B cell (primary cell): ENCODE measurements around the gene HOXD9. TPM values are rescaled to one million over a fixed set of nuclear protein-coding genes. Genes with fewer than 3 reads are reported as not detected.
A peak's percentile ranks its signal among the peaks of the same experiment; 100 is the strongest.

Experiments
- ATAC-seq: fragments of 200-7000 bp; cut with Tn5 transposase; one replicate; pipeline ENCODE4 v1.10.0; 2021; ENCODE audit warnings: low read depth, mild to moderate bottlenecking, moderate number of reproducible peaks, moderate library complexity
- CTCF ChIA-PET: fragments of 350-600 bp; sonication (Branson Sonifier 250); formaldehyde crosslinking; loops from one replicate; lab custom pipeline; 2021; ENCODE audit warnings: antibody characterized with exemption, inconsistent platforms; lab: Charles Lee
- POLR2A ChIA-PET: fragments of 350-600 bp; sonication (Branson Sonifier 250); formaldehyde crosslinking; loops from one replicate; lab custom pipeline; 2021; ENCODE audit warnings: antibody characterized with exemption; lab: Charles Lee
- DNase-seq: peaks from one replicate; pipeline ENCODE4 v3.0.0; 2013
- H2AFZ ChIP-seq: 2 replicates; pipeline ENCODE4 v1.6.1; 2012; ENCODE audit warnings: mild to moderate bottlenecking, low read depth, low read length; ENCODE audit not compliant: insufficient read depth, poor library complexity, severe bottlenecking
- H3K27ac ChIP-seq, 2 donors: 1 replicate in 1 of 2; 2 replicates in 1 of 2; pipeline ENCODE4 v1.5.1; 2012 to 2013; ENCODE audit warnings: low read length in 2 of 2, mild to moderate bottlenecking in 2 of 2, moderate library complexity in 1 of 2
- H3K27me3 ChIP-seq, 4 experiments: fragments of 200-600 bp in 1 of 4; sonication (generic) in 1 of 4; replicated peaks in 1 of 4; 1 replicate in 2 of 4; 2 replicates in 2 of 4; pipeline versions ENCODE4 v1.6.1 to v1.7.0; 2013 to 2016; ENCODE audit warnings: low read length in 3 of 4, mild to moderate bottlenecking in 2 of 4, mixed read lengths in 1 of 4, moderate library complexity in 1 of 4; ENCODE audit not compliant: insufficient read depth in 4 of 4, control insufficient read depth in 3 of 4; ENCODE audit errors: control extremely low read depth in 1 of 4
- H3K36me3 ChIP-seq, 2 experiments: replicated peaks in 1 of 2; 1 replicate in 1 of 2; 2 replicates in 1 of 2; pipeline versions ENCODE4 v1.6.1 to v1.7.1; 2013; ENCODE audit warnings: low read length in 1 of 2; ENCODE audit not compliant: insufficient read depth in 2 of 2, control insufficient read depth in 1 of 2; ENCODE audit errors: control extremely low read depth in 1 of 2, extremely low read depth in 1 of 2
- H3K4me1 ChIP-seq, 2 donors: fragments of 200-600 bp in 1 of 2; sonication (generic) in 1 of 2; 1 replicate in 1 of 2; 2 replicates in 1 of 2; pipeline versions ENCODE4 v1.5.1 to v1.6.1; 2013 to 2017; ENCODE audit warnings: low read length in 2 of 2; ENCODE audit not compliant: control insufficient read depth in 2 of 2, insufficient read depth in 2 of 2
- H3K4me2 ChIP-seq: replicated peaks from 2 replicates; pipeline ENCODE3; 2012; ENCODE audit warnings: mild to moderate bottlenecking, low read depth, low read length; ENCODE audit not compliant: poor library complexity, severe bottlenecking
- H3K4me3 ChIP-seq, 5 experiments: fragments of 200-600 bp in 1 of 5; sonication (generic) in 1 of 5; 1 replicate in 3 of 5; 2 replicates in 2 of 5; pipeline versions ENCODE4 v1.5.1 to v1.7.0; 2011 to 2016; ENCODE audit warnings: low read length in 4 of 5, mild to moderate bottlenecking in 4 of 5, low read depth in 2 of 5, control low read depth in 1 of 5, moderate library complexity in 1 of 5; ENCODE audit not compliant: insufficient read depth in 1 of 5; ENCODE audit errors: control extremely low read depth in 1 of 5, extremely low read depth in 1 of 5
- H3K79me2 ChIP-seq: fragments of 200-600 bp; sonication (generic); one replicate; pipeline ENCODE4 v1.6.0; 2016; ENCODE audit warnings: low read length; ENCODE audit not compliant: control insufficient read depth, insufficient read depth
- H3K9ac ChIP-seq: fragments of 200-600 bp; sonication (generic); 2 replicates; pipeline ENCODE4 v1.6.1; 2017; ENCODE audit warnings: mild to moderate bottlenecking, low read length, moderate library complexity
- H3K9me3 ChIP-seq, 3 donors: one replicate each; pipeline versions ENCODE4 v1.6.1 to v1.7.1; 2013; ENCODE audit warnings: low read length in 2 of 3; ENCODE audit not compliant: control insufficient read depth in 2 of 3, insufficient read depth in 1 of 3; ENCODE audit errors: control extremely low read depth in 1 of 3
- H4K20me1 ChIP-seq: 2 replicates; pipeline ENCODE4 v1.6.0; 2012; ENCODE audit warnings: mild to moderate bottlenecking, low read length; ENCODE audit not compliant: insufficient read depth, control insufficient read depth, poor library complexity, severe bottlenecking
- H3K27ac Mint-ChIP-seq: one replicate; pipeline ENCODE4 v1.8.0; 2021; ENCODE audit warnings: mixed read lengths
- H3K27me3 Mint-ChIP-seq: one replicate; pipeline ENCODE4 v1.8.0; 2021; ENCODE audit warnings: mixed read lengths
- H3K4me1 Mint-ChIP-seq: one replicate; pipeline ENCODE4 v1.8.0; 2021; ENCODE audit warnings: mixed read lengths
- H3K4me3 Mint-ChIP-seq: one replicate; pipeline ENCODE4 v1.8.0; 2021; ENCODE audit warnings: mixed read lengths
- H3K9me3 Mint-ChIP-seq: one replicate; pipeline ENCODE4 v1.8.0; 2022; ENCODE audit warnings: mixed read lengths; ENCODE audit not compliant: insufficient read depth
- EZH2 ChIP-seq: IDR thresholded peaks from 2 replicates; pipeline ENCODE4 v1.6.1; 2012; ENCODE audit warnings: borderline replicate concordance, low read depth, mild to moderate bottlenecking, moderate library complexity, low read length; ENCODE audit not compliant: insufficient read depth, poor library complexity, severe bottlenecking
- WGBS: methylation state at CpG from one replicate; pipeline ENCODE4 v1.1.5; 2013; ENCODE audit warnings: missing lambda C conversion rate; ENCODE audit not compliant: insufficient coverage; 5-methylcytosine and 5-hydroxymethylcytosine counted together
- intact Hi-C: fragments of 100-400 bp; cut with micrococcal nuclease; formaldehyde crosslinking; loops from one replicate; pipeline ENCODE4 v1.10.0; 2022
- polyA plus RNA-seq: library from polyadenylated mRNA; depleted of rRNA; stranded (reverse); fragments of >200 nt; gene quantifications from 2 replicates; pipeline ENCODE4 v1.2.3, GENCODE V29; 2012
- total RNA-seq, 2 donors: library from RNA; stranded (reverse); fragments of 120-200 nt in 1 of 2; gene quantifications; 1 replicate in 1 of 2; 2 replicates in 1 of 2; pipeline versions ENCODE4 v1.2.3 to v1.2.4, GENCODE V29; 2013 to 2022

The HOXD9 gene
- total and polyA plus RNA-seq, 2 donors (not counting 1 experiment from before 2014, with no cell fraction given) = not detected

DNA sequence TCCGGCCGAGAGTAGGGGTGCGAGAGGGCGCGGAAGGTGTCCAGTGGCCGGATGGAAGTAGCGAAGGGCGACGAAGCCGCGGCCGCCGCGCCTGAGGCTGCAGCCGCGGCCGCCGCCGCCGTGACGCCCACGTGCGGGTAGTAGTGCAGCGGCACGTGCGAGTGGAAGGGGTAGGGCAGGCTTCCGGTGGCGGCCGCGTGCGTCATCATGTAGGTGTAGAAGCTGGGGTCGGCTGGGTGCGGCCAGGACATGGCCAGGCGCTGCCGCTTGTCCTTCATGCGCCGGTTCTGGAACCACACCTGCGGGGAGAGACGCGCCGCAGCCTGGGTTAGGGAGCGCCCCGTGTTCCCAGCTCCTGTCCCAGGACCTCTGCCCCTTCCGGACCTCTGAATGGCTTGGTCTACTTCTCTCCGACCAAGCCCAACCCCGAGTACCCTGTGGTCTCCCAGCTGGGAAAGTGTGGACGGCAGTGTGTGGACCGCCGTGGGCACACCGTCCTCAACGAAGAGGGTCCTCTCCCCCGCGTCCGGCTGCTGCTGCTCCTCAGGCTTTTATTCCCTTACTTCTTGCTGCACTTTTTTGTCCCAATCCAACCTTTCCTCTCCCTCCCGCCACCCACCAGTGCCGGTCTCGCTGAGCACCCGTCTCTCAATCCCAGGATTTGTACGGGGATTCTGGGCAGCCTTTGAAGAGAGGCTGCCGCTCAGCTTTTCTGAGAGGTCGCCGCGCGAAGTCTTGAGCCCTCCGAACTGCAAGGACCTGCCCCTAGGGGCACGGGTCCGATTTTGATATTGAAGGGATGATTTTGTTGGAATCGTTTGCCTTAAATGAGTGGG is 41.8 kb upstream of the HOXD9 start:
- Histone ChIP-seq H3K27me3 (peaks cover 0 to 86% (median 71%) of the 10 kb centered on the region in 4 experiments), H3K9me3 (peaks cover 4 to 69% (median 35%) of the 10 kb centered on the region in 3 donors), H4K20me1 (no peaks in the 10 kb centered on the region), H3K27ac (no peak overlapping the region), H3K9ac (no peak overlapping the region), H3K4me3 (no peak overlapping the region), H3K4me1 (peaks cover 3 to 20% of the 10 kb centered on the region in 2 donors), H3K79me2 (no peaks in the 10 kb centered on the region), H2AFZ (no peak overlapping the region), H3K36me3 (no peaks in the 10 kb centered on the region), H3K4me2 (peak overlapping the region; percentile 28)
- no peak overlapping the region for H3K4me3 Mint-ChIP-seq
- H3K27ac Mint-ChIP-seq = peak overlapping the region; percentile 59
- peak; percentile 36 for DNase-seq
- no peak for TF ChIP-seq EZH2
- intact Hi-C loops = no loop called here
- no peak for ATAC-seq
- ChIA-PET CTCF (interaction anchor here (1.4 kb wide), 1 partner anchor 47 kb away, joined by 5 read pairs; no protein-coding TSS in a partner anchor), POLR2A (no interaction called here)
- peaks cover 5% of the 10 kb centered on the region for H3K4me1 Mint-ChIP-seq
- H3K27me3 Mint-ChIP-seq = peaks cover 70% of the 10 kb centered on the region
- 15% methylated on average over 65 of the region's 68 CpGs for WGBS
- peaks cover 3% of the 10 kb centered on the region for H3K9me3 Mint-ChIP-seq

DNA sequence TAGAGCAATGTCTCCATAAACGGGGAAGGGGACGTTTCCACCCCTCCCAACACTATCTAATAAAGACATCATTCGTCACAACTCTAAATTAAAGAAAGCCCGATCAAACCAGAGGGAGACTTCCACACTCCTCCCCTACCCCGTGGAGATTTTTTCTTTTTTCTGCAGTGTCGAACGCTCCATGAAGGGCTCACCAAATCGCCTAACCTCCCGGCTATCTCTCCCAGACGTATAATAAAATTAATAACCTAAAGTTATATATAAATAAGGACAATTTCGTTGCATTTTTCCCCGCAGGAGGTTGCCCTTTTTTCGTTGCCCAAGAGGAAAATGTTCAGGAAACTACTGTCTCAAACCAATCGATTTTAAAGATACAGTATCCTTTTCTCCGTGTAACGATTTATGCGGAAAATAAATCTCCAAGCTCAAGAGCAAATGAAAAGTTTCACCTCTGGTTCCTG is 41.1 kb upstream of the HOXD9 start:
- DNase-seq (peak; percentile 35), ATAC-seq (no peak)
- POLR2A ChIA-PET = no interaction called here
- peaks cover 3% of the 10 kb centered on the region for H3K9me3 Mint-ChIP-seq
- peak overlapping the region; percentile 59 for H3K27ac Mint-ChIP-seq
- H3K9me3 ChIP-seq = peaks cover 4 to 76% (median 35%) of the 10 kb centered on the region in 3 donors
- H3K4me2 ChIP-seq = no peak overlapping the region
- TF ChIP-seq EZH2 = no peak
- no peaks in the 10 kb centered on the region for H4K20me1 ChIP-seq
- H3K4me3 ChIP-seq = no peak overlapping the region
- no peaks in the 10 kb centered on the region for H3K79me2 ChIP-seq
- H3K4me1 ChIP-seq = peaks cover 3 to 20% of the 10 kb centered on the region in 2 donors
- no peak overlapping the region for H3K9ac ChIP-seq
- intact Hi-C loops = no loop called here
- H3K4me3 Mint-ChIP-seq = no peak overlapping the region
- CTCF ChIA-PET = no interaction called here
- no peak overlapping the region for H2AFZ ChIP-seq
- H3K27me3 Mint-ChIP-seq = peaks cover 67% of the 10 kb centered on the region
- H3K27me3 ChIP-seq = peaks cover 0 to 87% (median 72%) of the 10 kb centered on the region in 4 experiments
- peaks cover 5% of the 10 kb centered on the region for H3K4me1 Mint-ChIP-seq
- H3K27ac ChIP-seq = no peak overlapping the region
- 24% methylated on average over 8 of the region's 17 CpGs for WGBS
- H3K36me3 ChIP-seq = no peaks in the 10 kb centered on the region
